PC-3 (cell line): ENCODE results near the gene EFNB1.

Source experiments
- CTCF ChIP-seq: fragments of 300-600 bp; sonication (generic); conservative IDR thresholded peaks from 2 replicates; pipeline ENCODE4 v1.5.1; 2017; ENCODE audit warnings: antibody characterized with exemption, low read depth, mild to moderate bottlenecking, low read length
- EZH2phosphoT487 ChIP-seq: fragments of 300-600 bp; sonication (generic); IDR thresholded peaks from 2 replicates; pipeline ENCODE4 v1.6.1; 2018; ENCODE audit warnings: mild to moderate bottlenecking, antibody characterized with exemption, low read length, borderline replicate concordance

- TF ChIP-seq EZH2phosphoT487 = no peak
- TF ChIP-seq CTCF = no peak
Observed at GRCh38 chrX:68843992-68844391, 15.2 kb downstream of the EFNB1 start.
